ENCODE results near the gene RAPGEF2. TPM values are rescaled to one million over a fixed set of nuclear protein-coding genes. Genes with fewer than 3 reads are reported as not detected.

The RAPGEF2 gene
- total and polyA plus RNA-seq, 2 donors: 13.6 to 78.7 TPM

DNA sequence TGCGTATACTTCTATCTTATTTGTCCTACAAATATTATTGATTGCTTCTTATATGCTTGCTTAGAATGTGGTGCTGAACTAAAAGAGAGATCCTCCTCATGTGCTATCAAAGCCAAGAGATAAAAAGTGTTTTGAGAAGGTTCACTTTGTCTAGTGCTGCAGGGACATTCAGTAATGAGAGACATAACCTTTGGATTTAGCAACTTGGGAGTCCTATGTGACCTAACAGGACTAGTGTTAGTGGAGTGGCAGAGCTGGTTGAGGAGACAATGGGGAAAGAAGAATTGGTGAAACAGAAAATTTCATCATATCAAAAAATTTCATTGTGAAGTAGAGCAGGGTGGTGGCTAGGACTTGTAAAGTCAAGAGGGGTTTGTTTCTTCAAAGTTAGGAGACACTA lies 117.0 kb downstream of the RAPGEF2 start:
- DNase-seq (ENCODE audit: extremely low spot score): no peak
- H3K36me3 ChIP-seq (ENCODE audit: insufficient read depth): no peaks in the 10 kb centered on the region
- 97% methylated on average over 1 of the region's 1 CpG for WGBS
- no peak overlapping the region for H3K4me3 ChIP-seq (ENCODE audit: low read depth, low read length)
- H3K4me1 ChIP-seq (ENCODE audit: insufficient read depth): no peaks in the 10 kb centered on the region
- H3K27ac ChIP-seq (ENCODE audit: low read depth): no peak overlapping the region

DNA sequence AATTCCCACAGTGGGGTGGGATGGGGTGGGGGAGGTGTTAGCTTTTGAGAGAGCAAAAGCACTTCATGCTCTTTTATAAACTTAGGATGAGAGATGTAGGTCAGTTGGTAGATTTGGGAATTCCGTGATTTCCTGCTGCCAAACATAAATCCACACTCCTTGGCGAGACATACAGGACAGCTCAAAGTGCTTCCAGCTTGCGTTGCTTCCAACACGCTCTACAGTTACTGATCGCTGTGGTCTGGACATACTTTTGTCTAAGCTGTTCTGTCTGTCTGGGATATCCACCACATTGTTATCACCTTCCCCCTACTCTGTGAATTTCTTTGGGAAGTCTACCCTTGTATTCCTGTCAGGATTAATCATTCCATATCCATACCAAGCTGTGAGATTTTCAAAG lies 117.5 kb downstream of the RAPGEF2 start:
- WGBS: 54% methylated on average over 5 of the region's 5 CpGs
- H3K4me3 ChIP-seq (ENCODE audit: low read depth, low read length): no peak overlapping the region

DNA sequence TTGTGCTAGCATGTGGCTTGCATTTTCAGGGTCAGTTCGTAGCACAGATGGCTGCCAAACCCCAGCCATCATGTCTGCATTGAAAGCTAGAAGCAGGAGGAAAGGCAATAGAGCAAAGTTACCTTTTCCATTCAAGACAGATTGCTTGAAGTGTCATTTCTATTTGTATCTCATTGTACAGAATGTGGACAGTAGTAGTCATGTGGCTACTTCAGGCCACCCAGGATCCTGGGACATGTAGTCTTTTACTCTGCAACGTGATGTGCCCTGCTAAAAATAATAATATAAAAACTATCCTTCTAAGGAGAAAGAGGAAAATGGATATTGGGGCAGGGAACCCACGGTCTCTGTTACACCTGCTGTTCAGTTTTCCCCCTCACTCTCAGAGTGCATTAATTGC lies 118.4 kb downstream of the RAPGEF2 start:
- H3K27ac ChIP-seq (ENCODE audit: low read depth): no peak overlapping the region
- H3K4me3 ChIP-seq (ENCODE audit: low read depth, low read length): no peak overlapping the region
- 94% methylated on average over 3 of the region's 3 CpGs for WGBS
- no peak for DNase-seq (ENCODE audit: extremely low spot score)
- H3K4me1 ChIP-seq (ENCODE audit: insufficient read depth): no peaks in the 10 kb centered on the region
- no peaks in the 10 kb centered on the region for H3K36me3 ChIP-seq (ENCODE audit: insufficient read depth)

More for the DNA sequence above, 117.5 kb downstream of the RAPGEF2 start:
- H3K36me3 ChIP-seq (ENCODE audit: insufficient read depth): no peaks in the 10 kb centered on the region
- no peaks in the 10 kb centered on the region for H3K4me1 ChIP-seq (ENCODE audit: insufficient read depth)
- DNase-seq (ENCODE audit: extremely low spot score): no peak
- H3K27ac ChIP-seq (ENCODE audit: low read depth): no peak overlapping the region

DNA sequence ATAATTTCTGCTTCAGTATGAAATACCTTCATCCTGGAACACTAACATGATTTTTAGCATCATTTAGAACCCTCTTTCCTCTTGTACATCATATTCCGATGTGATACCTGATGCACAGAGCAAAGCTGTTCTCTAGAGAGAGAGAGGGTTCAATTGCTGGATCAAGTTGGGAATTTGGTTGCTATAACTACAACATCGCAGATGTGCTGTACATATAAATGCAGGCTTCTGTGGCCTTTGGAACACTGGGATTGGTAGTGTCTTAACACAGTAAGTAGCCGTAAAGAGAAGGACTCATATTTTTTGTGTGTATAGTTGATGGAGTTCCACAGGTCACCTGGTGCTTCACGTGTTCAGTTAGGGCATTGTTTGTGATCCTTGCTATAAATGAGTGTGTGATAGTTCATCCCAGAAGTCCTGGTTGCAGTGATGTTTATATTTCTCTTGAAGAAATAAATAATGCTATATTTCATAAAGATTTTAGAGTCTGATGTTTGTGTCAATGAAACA lies 119.2 kb downstream of the RAPGEF2 start:
- no peak overlapping the region for H3K27ac ChIP-seq (ENCODE audit: low read depth)
- no peaks in the 10 kb centered on the region for H3K36me3 ChIP-seq (ENCODE audit: insufficient read depth)
- WGBS: 85% methylated on average over 4 of the region's 4 CpGs

DNA sequence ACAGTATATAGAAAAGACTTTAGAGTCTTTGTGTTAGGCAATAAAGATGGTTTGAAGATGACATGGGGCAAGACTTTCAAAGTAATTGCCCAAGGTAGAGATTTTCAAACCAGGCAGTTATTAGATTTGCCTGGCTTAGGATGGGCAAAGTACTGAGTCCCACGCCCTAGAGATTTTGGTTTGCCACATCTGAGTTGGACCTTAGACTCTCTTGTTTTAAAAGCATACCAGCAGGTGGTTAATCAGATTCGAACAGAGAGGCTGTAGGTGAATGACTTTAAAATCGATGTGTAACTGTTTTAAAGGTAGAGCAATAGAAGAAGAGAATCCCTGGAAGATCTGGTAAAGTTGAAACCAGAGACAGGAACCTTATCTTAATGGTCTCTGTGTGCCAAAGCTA lies 121.5 kb downstream of the RAPGEF2 start:
- H3K36me3 ChIP-seq (ENCODE audit: insufficient read depth): no peaks in the 10 kb centered on the region
- no peak overlapping the region for H3K4me3 ChIP-seq (ENCODE audit: low read depth, low read length)
- WGBS: 95% methylated on average over 3 of the region's 3 CpGs
- no peak for DNase-seq (ENCODE audit: extremely low spot score)
- no peaks in the 10 kb centered on the region for H3K4me1 ChIP-seq (ENCODE audit: insufficient read depth)
- H3K27ac ChIP-seq (ENCODE audit: low read depth): no peak overlapping the region

More for the DNA sequence above, 119.2 kb downstream of the RAPGEF2 start:
- DNase-seq (ENCODE audit: extremely low spot score): no peak
- no peaks in the 10 kb centered on the region for H3K4me1 ChIP-seq (ENCODE audit: insufficient read depth)
- no peak overlapping the region for H3K4me3 ChIP-seq (ENCODE audit: low read depth, low read length)

DNA sequence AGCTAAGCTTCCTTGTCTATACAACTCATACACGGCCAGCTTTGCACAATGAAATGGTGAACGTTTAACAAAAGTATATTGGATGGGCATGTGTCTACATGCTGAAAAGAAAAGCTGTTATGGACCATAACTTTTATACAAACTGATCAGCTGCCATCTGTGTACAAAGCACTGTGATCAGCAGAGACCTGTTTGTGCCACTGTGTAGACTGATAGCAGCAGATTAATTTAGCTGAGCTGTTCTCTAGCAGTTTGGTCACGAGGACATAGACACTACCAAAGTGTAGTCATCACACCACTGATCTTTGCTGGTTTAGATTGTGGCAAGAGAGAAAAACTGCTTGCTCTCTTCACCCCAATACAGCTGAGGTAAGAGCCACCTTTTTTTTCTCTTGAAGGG lies 124.5 kb downstream of the RAPGEF2 start:
- Histone ChIP-seq H3K4me3 (ENCODE audit: low read depth, low read length) (no peak overlapping the region), H3K36me3 (ENCODE audit: insufficient read depth) (no peaks in the 10 kb centered on the region), H3K27ac (ENCODE audit: low read depth) (no peak overlapping the region), H3K4me1 (ENCODE audit: insufficient read depth) (no peaks in the 10 kb centered on the region)
- DNase-seq (ENCODE audit: extremely low spot score): no peak
- WGBS: 67% methylated on average over 3 of the region's 3 CpGs

DNA sequence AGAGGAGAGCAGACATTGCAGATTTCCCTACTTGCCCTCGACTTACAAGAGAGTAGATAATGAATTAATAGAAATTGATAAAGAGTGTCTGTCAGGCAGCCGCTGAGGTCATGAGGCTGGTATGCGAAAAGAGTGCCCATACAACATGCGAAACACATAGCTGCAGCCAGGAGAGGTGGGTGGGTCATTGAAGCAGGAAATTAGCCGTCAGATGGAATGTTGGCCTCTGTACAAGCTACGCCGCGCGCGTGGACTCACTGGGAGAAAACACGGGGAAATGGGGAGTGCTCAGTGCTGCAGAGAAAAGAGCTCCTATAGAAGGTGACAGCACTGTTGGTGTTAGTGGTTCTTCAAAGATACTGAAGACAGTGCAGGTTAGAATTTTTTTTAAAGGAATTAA lies 125.1 kb downstream of the RAPGEF2 start:
- H3K36me3 ChIP-seq (ENCODE audit: insufficient read depth): no peaks in the 10 kb centered on the region
- H3K27ac ChIP-seq (ENCODE audit: low read depth): no peak overlapping the region
- DNase-seq (ENCODE audit: extremely low spot score): peak; percentile 76
- no peak overlapping the region for H3K4me3 ChIP-seq (ENCODE audit: low read depth, low read length)
- H3K4me1 ChIP-seq (ENCODE audit: insufficient read depth): no peaks in the 10 kb centered on the region
- WGBS: 9% methylated on average over 11 of the region's 11 CpGs

DNA sequence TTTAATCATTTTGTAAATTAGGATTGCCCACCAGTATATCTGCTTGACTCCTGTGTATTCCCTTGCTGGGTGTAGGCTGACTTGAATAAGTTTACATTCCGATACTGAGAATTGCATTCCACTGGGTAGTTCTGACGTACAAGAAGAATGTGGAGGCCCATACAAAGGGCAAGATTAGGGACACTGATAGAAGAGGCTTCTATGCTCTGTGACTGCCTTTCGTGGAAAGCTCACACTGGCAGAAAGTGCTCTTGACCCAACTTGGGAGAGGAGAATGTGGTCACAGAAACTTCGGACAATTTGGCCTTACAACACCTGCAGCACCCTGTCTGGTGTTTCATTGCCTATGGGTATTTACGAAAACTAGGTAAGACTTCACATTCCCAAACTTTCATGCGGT lies 126.3 kb downstream of the RAPGEF2 start:
- H3K27ac ChIP-seq (ENCODE audit: low read depth): no peak overlapping the region
- no peaks in the 10 kb centered on the region for H3K4me1 ChIP-seq (ENCODE audit: insufficient read depth)
- no peak for DNase-seq (ENCODE audit: extremely low spot score)
- no peaks in the 10 kb centered on the region for H3K36me3 ChIP-seq (ENCODE audit: insufficient read depth)
- H3K4me3 ChIP-seq (ENCODE audit: low read depth, low read length): no peak overlapping the region
- 38% methylated on average over 6 of the region's 6 CpGs for WGBS

DNA sequence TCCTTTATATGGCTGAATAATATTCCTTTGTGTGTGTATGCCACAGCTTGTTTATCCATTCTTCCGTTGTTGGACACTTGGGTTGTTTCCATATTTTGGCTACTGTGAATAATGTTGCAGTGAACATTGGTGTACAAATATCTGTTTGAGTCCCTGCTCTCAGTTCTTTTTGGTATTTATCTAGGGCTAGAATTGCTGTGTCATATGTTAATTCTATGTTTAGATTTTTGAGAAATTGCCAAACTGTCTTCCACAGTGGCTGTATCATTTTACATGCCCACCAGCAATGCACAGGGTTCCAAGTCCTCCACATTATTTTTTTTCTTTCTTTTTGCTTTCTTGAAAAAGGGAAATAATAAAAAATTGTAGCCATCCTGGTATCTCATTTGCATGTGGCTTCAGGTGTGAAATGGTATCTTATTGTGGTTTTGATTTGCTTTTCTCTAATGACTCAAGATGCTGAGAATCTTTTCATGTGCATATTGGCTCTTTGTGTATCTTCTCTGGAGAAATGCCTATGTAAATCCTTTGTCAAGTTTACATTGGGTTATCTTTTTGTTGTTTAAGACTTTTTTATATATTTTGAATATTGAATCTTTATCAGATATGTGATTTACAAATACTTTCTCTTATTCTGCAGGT lies 129.7 kb downstream of the RAPGEF2 start:
- Histone ChIP-seq H3K27ac (ENCODE audit: low read depth) (no peak overlapping the region), H3K4me1 (ENCODE audit: insufficient read depth) (no peaks in the 10 kb centered on the region), H3K36me3 (ENCODE audit: insufficient read depth) (no peaks in the 10 kb centered on the region), H3K4me3 (ENCODE audit: low read depth, low read length) (no peak overlapping the region)
- 69% methylated on average over 1 of the region's 1 CpG for WGBS
- no peak for DNase-seq (ENCODE audit: extremely low spot score)

DNA sequence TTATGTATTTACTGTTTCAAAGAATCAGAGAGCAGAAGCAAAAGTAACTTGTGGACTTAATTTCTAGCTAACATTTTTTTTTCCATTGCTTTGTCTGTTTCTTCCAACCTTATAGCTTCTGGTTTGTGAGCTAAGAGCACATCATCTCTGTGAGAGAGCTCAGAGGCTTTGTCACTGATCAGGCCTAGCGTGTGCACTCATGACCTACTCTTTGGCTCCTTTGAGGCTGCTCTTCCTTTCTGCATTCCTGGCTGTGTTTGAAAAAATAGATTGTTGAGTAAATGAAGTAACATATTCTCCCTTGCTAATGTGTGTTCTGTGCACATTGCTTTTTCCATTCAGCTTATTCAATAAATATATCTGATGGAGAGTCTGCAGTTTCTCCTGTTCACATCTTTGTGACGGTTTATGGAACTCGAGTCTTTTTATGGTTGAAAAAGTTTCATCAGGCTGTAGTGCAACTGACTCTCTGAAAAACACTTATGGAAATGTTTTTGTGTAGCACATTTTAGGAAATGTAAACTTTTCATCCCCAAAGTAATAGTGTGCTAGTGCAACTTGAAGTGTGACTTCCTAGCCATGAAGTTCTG lies 133.0 kb downstream of the RAPGEF2 start:
- Histone ChIP-seq H3K27ac (ENCODE audit: low read depth) (no peak overlapping the region), H3K36me3 (ENCODE audit: insufficient read depth) (no peaks in the 10 kb centered on the region), H3K4me3 (ENCODE audit: low read depth, low read length) (no peak overlapping the region), H3K4me1 (ENCODE audit: insufficient read depth) (no peaks in the 10 kb centered on the region)
- WGBS: 92% methylated on average over 3 of the region's 3 CpGs
- DNase-seq (ENCODE audit: extremely low spot score): no peak

DNA sequence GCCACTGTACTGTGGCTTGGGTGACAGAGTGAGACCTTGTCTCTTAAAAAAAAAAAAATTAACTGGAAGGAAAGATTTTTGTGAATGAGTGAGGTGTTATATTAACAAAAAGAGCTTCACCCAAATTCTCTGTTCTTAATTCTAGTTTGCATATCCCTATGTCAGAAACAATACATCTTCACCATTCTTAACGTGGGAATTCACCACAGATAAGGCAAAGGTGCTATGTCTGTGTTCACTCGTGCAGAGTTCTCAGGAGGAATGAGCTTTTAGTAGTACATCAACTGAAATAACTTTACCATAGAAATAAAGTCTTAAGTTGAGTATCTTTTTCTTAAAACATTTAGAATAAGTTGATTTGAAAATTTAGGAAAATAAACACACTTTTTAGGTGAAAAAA lies 135.1 kb downstream of the RAPGEF2 start:
- Histone ChIP-seq H3K4me3 (ENCODE audit: low read depth, low read length) (no peak overlapping the region), H3K4me1 (ENCODE audit: insufficient read depth) (no peaks in the 10 kb centered on the region), H3K27ac (ENCODE audit: low read depth) (no peak overlapping the region), H3K36me3 (ENCODE audit: insufficient read depth) (no peaks in the 10 kb centered on the region)
- DNase-seq (ENCODE audit: extremely low spot score): no peak
- 64% methylated on average over 2 of the region's 2 CpGs for WGBS

DNA sequence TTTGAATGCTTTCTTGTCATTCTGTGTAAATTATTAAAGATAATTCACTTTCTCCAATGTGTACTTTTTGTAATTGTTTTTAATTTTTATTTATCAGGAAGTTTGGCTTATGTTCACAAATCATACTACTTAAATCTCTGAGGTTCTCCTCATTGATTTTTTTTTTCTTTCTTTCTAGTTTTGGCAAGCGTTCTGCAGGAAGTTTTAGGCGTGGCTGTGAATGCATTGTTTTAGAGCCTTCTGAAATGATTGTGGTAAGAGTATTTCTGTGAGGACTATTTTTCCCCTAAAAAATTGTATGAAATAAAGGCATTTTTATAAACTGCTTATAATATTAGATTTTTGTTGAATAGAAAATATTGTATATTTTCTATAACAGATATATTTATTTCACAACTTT lies 135.8 kb downstream of the RAPGEF2 start:
- 52% methylated on average over 2 of the region's 2 CpGs for WGBS
- Histone ChIP-seq H3K36me3 (ENCODE audit: insufficient read depth) (no peaks in the 10 kb centered on the region), H3K27ac (ENCODE audit: low read depth) (no peak overlapping the region)

DNA sequence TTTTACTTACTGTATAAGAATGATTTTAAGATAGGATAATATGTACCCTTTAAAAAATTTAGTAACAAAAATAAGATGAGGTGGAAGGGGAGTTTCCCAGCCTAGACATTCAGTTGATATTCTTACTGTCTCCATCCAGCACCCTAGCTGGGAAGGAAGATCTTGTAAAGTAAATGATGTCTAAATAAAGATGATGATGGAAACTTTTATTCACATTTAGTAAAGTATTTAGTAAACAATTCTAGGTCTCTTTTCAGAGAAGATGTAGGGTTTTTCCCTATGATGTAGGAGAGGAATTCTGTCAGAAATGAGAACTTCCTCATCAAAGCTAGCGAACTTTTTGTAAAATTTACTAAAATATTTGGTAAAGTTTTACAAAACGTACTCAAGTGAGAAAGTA lies 136.8 kb downstream of the RAPGEF2 start:
- Histone ChIP-seq H3K36me3 (ENCODE audit: insufficient read depth) (no peaks in the 10 kb centered on the region), H3K27ac (ENCODE audit: low read depth) (no peak overlapping the region), H3K4me1 (ENCODE audit: insufficient read depth) (no peaks in the 10 kb centered on the region), H3K4me3 (ENCODE audit: low read depth, low read length) (no peak overlapping the region)
- no peak for DNase-seq (ENCODE audit: extremely low spot score)
- WGBS: 84% methylated on average over 2 of the region's 2 CpGs

More for the DNA sequence above, 135.8 kb downstream of the RAPGEF2 start:
- no peak for DNase-seq (ENCODE audit: extremely low spot score)
- Histone ChIP-seq H3K4me1 (ENCODE audit: insufficient read depth) (no peaks in the 10 kb centered on the region), H3K4me3 (ENCODE audit: low read depth, low read length) (no peak overlapping the region)

DNA sequence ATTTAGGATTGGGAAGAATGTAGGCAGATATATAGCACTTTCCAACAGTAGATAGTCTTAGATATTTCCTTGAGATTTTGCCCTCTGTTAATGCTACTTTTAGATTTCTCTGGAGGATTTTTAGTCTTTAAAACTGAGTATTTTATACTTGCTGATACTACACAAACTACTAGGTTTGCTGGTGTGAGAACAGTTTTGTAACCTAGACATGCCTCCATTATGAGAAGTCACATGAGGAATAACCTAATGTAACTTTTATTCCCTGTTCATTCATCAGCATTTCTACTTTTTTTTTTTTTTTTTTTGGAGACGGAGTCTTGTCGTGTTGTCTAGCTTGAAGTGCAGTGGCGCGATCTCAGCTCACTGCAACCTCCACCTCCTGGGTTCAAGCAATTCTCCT lies 137.2 kb downstream of the RAPGEF2 start:
- no peak for DNase-seq (ENCODE audit: extremely low spot score)
- Histone ChIP-seq H3K4me1 (ENCODE audit: insufficient read depth) (no peaks in the 10 kb centered on the region), H3K4me3 (ENCODE audit: low read depth, low read length) (no peak overlapping the region), H3K27ac (ENCODE audit: low read depth) (no peak overlapping the region), H3K36me3 (ENCODE audit: insufficient read depth) (no peaks in the 10 kb centered on the region)
- 91% methylated on average over 4 of the region's 4 CpGs for WGBS

Data from urinary bladder (tissue), 4 donors.